Gastrocnemius medialis (tissue), 4 donors: ENCODE measurements around the gene HEATR5A.

Experiments
- CTCF ChIP-seq, 5 experiments: fragments of 450-650 bp in 3 of 5; fragments of 200-600 bp in 2 of 5; sonication (generic) in 2 of 5; IDR thresholded peaks in 4 of 5; conservative IDR thresholded peaks in 1 of 5; 1 replicate in 4 of 5; 2 replicates in 1 of 5; pipeline ENCODE4 v1.5.1; 2016 to 2019; ENCODE audit warnings: antibody characterized with exemption in 5 of 5, mild to moderate bottlenecking in 3 of 5, moderate library complexity in 3 of 5
- POLR2A ChIP-seq, 2 donors: fragments of 450-650 bp; IDR thresholded peaks; one replicate each; pipeline ENCODE4 v1.6.1; 2017; ENCODE audit warnings: antibody characterized with exemption in 2 of 2, mild to moderate bottlenecking in 2 of 2, moderate library complexity in 2 of 2

GRCh38 chr14:31435276-31435675, 14.9 kb upstream of the HEATR5A start:
- TF ChIP-seq CTCF (IDR thresholded peaks at IDR 0.05 in 4 of 5, conservative IDR thresholded peaks at IDR 0.05 in 1 of 5) (no peak), POLR2A (IDR thresholded peaks at IDR 0.05) (no peak)
